ENCODE results near the gene DSG3.

GRCh38 chr18:31490387-31490786, 42.8 kb downstream of the DSG3 start:
- no peak for TF ChIP-seq FOXP2 (optimal IDR thresholded peaks at IDR 0.05; ENCODE audit: control extremely low read depth, extremely low read length, insufficient read depth)
- TF ChIP-seq POLR2AphosphoS5 (IDR thresholded peaks at IDR 0.05; ENCODE audit: borderline replicate concordance, low read depth, low read length) = no peak
- no peak for TF ChIP-seq EZH2 (IDR thresholded peaks at IDR 0.05)

All from SK-N-MC (cell line).